GM21447 (cell line): ENCODE data around the gene SHC2.

Experiments
- ATAC-seq: cut with Tn5 transposase; IDR thresholded peaks from one replicate; pipeline ENCODE4 v1.9.1; 2021; ENCODE audit not compliant: unreplicated experiment

SHC2 gene

DNA sequence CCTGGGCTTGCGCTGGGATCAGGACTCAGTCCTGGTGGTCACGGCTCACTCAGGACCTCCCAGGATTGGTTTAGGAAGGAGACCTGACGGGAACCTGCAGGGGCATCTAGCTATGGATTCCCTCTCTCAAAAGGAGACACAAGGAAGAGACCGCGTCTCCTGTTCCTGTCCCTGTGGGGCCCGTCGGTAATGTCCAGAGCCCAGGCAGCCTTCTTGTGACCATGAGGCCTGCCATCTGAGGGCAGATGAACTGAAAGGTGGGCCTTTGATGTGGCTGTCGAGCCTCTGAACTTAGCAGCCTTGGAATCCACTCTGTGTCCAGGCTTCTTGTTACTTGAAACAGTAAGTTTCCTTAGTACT lies 84.7 kb downstream of the SHC2 start:
- no peak for ATAC-seq

GRCh38 chr19:375395-376110 lies 85.3 kb downstream of the SHC2 start:
- ATAC-seq: no peak

- no peak for ATAC-seq
Observed at GRCh38 chr19:374886-375235, 86.0 kb downstream of the SHC2 start.

DNA sequence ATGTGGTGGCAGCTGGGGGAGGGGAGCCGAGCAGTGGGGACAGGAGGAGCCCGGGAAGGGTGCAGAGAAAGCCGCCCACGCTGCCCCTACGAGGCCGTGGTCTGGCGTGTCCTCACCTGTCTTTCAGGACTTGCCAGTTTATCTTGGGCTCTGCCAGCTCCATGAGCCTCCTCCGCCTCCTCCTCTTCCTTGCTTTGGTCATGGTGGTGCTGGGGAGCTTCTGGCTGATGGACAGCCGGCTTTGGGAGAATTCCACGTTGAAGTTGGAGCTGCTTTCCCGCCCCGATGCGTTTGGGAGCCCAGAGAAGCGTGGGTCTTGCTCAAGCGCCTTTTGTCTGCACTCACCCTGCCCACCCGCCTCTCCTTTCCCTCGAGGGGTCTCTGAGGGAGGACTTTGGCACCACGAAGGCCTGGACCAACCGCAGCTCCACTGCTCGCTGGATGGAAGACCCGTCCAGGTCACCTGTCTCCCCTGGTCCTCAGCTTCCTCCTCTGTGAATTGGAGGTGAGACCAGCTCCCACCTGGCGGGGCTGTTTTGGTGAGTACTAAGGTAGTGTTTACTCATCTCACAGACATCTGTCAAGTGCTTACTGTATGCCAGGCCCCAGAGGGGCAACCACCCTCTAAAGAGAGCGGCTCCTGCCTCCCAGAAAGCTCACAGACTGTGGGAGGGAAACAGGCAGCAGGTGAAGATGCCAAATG lies 86.5 kb downstream of the SHC2 start:
- ATAC-seq: no peak

GRCh38 chr19:373391-374182 lies 87.2 kb downstream of the SHC2 start:
- no peak for ATAC-seq

DNA sequence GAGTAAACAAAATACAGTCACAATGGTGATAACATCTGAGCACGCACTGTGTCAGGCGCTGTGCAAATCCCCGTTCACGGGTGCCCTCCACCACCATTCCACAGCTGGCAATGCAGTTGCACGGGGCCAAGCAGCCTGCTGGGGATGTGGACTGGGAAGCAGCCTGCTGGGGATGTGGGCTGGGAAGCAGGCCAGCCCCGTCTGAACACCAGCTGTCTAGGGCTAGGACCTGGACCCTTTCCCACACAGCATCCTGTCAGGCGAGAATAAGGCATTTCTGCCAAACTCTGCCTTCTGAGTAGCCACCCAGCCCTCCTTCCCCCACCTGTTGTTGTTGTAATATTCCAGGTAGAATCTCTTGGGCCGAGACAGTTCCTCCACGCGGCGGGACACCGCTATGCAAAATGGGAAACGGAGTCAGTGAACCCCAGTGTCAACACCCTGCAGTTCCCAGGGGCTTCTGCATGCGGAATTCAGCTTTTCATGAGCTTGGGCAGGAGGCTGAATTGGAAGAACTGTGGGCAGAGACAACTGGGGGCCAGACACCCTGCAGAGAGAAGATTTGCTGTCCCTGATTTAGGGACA lies 88.4 kb downstream of the SHC2 start:
- no peak for ATAC-seq

DNA sequence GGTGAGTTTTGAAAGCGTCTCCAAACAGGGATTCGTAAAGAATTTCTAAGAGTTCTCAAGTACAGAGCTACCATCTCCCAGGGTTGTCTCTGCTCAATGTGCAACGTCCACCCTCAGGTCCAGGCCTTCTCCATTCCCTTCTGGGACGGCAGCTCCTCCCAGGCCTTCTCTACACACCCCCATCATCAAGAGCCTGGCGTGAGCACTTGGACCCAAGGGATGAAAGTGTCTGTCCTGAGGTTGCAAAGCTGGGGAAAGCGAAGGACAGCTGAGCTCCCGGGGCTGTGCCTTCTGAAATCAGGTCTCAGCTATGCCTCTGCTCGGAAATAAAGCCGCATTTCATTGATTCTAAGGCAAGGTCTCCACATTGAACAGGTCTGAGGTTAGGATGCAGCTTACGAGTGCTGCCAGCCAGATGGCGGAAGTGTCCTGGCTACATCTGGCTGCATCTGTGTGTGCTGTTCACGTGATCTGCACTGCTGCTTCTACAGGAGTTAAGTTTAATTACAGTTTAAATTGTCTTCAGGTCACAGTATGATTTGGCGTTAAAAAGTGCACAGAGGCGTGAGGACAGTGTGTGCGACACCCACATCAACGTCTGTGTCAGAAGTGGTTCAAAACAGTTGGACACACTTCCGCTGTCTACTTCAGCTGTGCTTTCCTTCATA lies 89.2 kb downstream of the SHC2 start:
- ATAC-seq: no peak

- ATAC-seq: no peak
Observed at GRCh38 chr19:370641-371330, 90.0 kb downstream of the SHC2 start.

DNA sequence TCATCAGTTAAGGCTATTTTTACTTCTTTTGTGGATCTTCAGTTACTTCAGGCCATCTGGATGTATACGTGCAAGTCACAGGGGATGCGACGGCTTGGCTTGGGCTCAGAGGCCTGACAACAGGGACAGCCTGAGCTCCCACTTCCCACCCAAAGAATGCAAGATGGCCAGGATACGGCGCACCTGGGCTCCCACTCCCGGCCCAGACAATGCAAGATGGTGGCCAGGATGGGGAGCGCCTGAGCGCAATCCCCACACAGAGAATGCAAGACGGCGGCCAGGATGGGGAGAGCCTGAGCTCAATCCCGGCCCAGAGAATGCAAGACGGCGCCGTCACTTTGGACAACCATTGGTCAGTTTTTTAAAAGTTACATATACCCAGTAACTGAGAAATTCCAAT lies 91.0 kb downstream of the SHC2 start:
- no peak for ATAC-seq

DNA sequence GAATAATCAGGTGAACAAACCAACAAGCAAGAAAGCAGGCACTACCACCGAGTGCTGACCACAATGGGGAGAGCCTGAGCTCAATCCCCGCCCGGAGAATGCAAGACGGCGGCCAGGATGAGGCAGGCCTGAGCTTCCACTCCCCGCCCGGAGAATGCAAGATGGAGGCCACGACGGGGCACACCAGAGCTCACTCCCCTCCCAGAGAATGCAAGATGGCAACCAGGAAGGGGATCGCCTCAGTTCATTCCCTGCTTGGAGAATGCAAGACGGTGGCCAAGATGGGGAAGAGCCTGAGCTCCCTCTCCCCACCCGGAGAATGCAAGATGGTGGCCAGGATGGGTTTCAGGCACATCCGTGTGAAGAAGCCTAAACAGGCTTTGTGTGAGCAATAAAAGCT lies 91.6 kb downstream of the SHC2 start:
- ATAC-seq: no peak

DNA sequence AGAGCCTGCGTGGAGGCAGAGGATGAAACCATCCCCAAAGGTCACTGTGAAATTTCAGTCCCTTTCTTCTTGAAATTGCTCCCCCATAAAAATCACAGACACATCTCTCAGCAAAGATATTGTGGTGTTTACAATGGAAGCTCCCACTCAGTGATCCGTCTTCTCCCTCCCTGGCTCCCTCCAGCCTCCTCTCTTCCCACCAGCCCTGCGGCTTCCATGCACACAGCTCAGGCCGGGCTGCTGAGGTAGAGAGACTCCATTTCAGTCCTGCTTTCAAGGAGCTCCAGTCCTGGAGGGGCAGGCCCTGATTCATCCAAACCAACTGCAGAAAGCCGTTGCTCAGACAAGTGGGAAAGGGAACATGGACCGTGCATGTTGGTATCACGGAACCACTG lies 92.2 kb downstream of the SHC2 start:
- ATAC-seq: no peak

DNA sequence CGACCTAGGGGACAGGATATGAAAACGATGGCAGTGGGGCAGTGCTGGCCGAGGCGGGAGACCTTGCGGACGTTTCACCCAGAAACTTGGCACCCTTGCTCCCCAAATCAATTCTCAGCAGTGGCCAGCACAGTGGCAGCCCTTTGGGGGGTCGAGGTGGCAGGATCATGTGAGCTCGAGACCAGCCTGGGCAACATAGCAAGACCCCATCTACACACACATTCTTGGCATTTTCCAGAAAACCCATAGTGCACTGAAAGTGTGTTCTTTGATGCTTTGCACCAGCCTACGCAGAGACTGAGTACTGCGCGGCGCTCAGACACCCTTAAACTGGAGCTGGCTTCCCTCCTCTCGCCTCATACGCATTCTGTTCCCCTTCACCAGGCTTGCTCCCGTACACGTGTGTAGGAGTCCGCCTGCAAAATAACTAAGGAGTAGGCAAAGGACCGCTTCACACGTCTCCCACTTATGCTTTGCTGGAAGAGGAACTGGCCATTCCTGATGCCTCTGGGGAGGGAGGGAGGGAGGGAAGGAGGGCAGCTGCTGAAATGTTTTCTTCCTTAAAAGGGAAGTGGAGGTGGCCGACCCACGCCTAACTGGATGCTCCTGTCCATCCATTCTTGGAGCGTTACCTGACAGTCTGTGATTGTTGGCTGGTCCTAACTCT lies 92.7 kb downstream of the SHC2 start:
- no peak for ATAC-seq

GRCh38 chr19:367561-367960 lies 93.3 kb downstream of the SHC2 start:
- ATAC-seq: no peak

DNA sequence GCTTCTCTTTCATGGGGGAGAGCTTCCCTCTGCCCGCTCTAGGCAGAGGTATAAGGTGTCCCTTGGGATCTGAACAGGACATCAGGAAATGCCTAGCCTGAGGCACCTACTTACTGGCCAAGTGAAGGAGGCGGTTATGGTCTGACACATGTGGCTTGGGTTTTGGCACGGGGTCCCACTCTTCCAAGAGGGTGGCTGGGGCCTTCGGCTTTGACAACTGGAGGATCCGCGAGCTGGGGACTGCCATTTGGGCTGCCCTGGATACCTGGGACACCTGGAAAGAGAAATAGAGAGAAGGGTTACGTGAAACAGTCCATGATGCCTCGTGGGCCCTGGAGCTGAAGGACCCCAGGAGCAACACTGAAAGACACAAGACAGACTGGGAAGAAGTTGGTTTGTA lies 93.9 kb downstream of the SHC2 start:
- ATAC-seq: no peak
